Right cardiac atrium (tissue), 5 donors: Measurements from ENCODE around the gene BMP8A. TPM values are rescaled to one million over a fixed set of nuclear protein-coding genes. Genes with fewer than 3 reads are reported as not detected.
"Not testable (repeated sequence)": the region's sequence is repeated elsewhere in the genome, so short reads cannot be mapped to it uniquely, and the experiment has no call there.

Experiments
- ATAC-seq, 2 donors: fragments of 200-7000 bp; cut with Tn5 transposase; one replicate each; pipeline versions ENCODE4 v1.8.0 to v1.9.1; 2020; ENCODE audit warnings: moderate library complexity in 2 of 2, mild to moderate bottlenecking in 1 of 2
- DNase-seq, 3 donors: peaks; one replicate each; pipeline ENCODE4 v3.0.0-alpha.2; 2020
- H3K27ac ChIP-seq: one replicate; pipeline ENCODE4 v1.5.1; 2013; ENCODE audit warnings: mild to moderate bottlenecking, low read length, control low read depth, moderate library complexity
- H3K27me3 ChIP-seq: one replicate; pipeline ENCODE4 v1.6.1; 2013; ENCODE audit not compliant: control insufficient read depth, insufficient read depth
- H3K4me1 ChIP-seq: one replicate; pipeline ENCODE4 v1.6.1; 2013; ENCODE audit warnings: low read length; ENCODE audit not compliant: control insufficient read depth, insufficient read depth
- H3K4me3 ChIP-seq: one replicate; pipeline ENCODE4 v1.5.1; 2013; ENCODE audit warnings: low read length, control low read depth
- H3K9me3 ChIP-seq: one replicate; pipeline ENCODE4 v1.6.1; 2013; ENCODE audit warnings: low read length; ENCODE audit not compliant: control insufficient read depth
- WGBS: extraction: QIAGEN DNeasy Blood & Tissue Kit; methylation state at CpG from one replicate; pipeline ENCODE4 v1.1.7; 2013; 5-methylcytosine and 5-hydroxymethylcytosine counted together
- intact Hi-C, 4 donors: fragments of 100-400 bp; cut with DNase I; formaldehyde crosslinking; loops; one replicate each; pipeline versions ENCODE4 v1.11.0 to v1.14.0; 2022 to 2023
- polyA plus RNA-seq: library from polyadenylated mRNA; stranded (reverse); fragments of 200-250 nt; gene quantifications from one replicate; pipeline ENCODE4 v1.2.3, GENCODE V29; 2013
- total RNA-seq, 4 donors: library from RNA; stranded (reverse); fragmentation: NEBNext Ultra II Directional; extraction: Animal tissue kit (Norgen Biotek cat#: 25700); gene quantifications; one replicate each; pipeline ENCODE4 v1.2.1, GENCODE V29; 2021
- donor health status: healthy with polysubstance abuse.
- donor health status: DM: no; HTN: yes; CAD: no.
- donor health status: DM: no; HTN: no; CAD: no.
- donor health status: DM: no; HTN: yes; CAD: no; lungs with severe emphysema.
- donor health status: DM: yes; HTN: yes; CAD: no.

The BMP8A gene
- total and polyA plus RNA-seq, 5 donors, result 0.32 to 2.5 (median 2.0) TPM

DNA sequence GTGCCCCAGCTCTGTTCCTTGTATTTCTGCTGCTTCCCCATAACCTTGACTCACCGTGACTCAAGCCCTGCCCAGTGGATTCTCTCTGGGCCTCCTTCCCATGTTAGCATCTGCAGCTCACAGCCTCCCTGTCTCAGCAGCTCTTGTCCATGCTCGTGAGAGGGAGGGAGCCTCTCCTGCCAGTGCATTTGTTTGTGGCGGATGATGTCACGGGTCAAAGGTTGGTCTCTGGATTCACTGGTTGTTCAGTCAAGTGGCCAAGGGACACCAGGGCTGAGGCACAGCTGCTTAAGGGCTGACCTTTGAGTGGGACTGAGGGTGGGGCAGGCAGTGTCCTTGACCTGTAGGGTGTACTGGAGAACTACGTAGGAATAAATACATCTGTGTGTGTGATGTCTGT lies 27.9 kb downstream of the BMP8A start:
- intact Hi-C loops, H3K27ac ChIP-seq, H3K4me1 ChIP-seq, H3K4me3 ChIP-seq, H3K9me3 ChIP-seq, H3K27me3 ChIP-seq, ATAC-seq, DNase-seq: not testable (repeated sequence)
- 61% methylated on average over 2 of the region's 5 CpGs for WGBS

GRCh38 chr1:39522221-39522620 lies 30.8 kb downstream of the BMP8A start:
- H3K4me1 ChIP-seq, ATAC-seq, H3K9me3 ChIP-seq, H3K27ac ChIP-seq, H3K27me3 ChIP-seq, H3K4me3 ChIP-seq, intact Hi-C loops, DNase-seq: not testable (repeated sequence)
- WGBS, result 74% methylated on average over 10 of the region's 10 CpGs

- no peaks in the 10 kb centered on the region for H3K4me1 ChIP-seq
- no peak overlapping the region for H3K4me3 ChIP-seq
- intact Hi-C loops, result no loop called here
- DNase-seq (no peak), ATAC-seq (no peak)
- no peaks in the 10 kb centered on the region for H3K9me3 ChIP-seq
- 83% methylated on average over 29 of the region's 29 CpGs for WGBS
- H3K27me3 ChIP-seq, result no peaks in the 10 kb centered on the region
- no peak overlapping the region for H3K27ac ChIP-seq
These were observed 31.5 kb downstream of the BMP8A start for GRCh38 chr1:39522661-39523567.

GRCh38 chr1:39524171-39524570 lies 32.7 kb downstream of the BMP8A start:
- Histone ChIP-seq H3K9me3 (no peaks in the 10 kb centered on the region), H3K4me3 (no peak overlapping the region), H3K27me3 (no peaks in the 10 kb centered on the region), H3K4me1 (no peaks in the 10 kb centered on the region), H3K27ac (no peak overlapping the region)
- 61% methylated on average over 6 of the region's 6 CpGs for WGBS
- no peak for DNase-seq
- intact Hi-C loops, result no loop called here
- ATAC-seq, result no peak

- H3K4me1 ChIP-seq, result no peaks in the 10 kb centered on the region
- H3K27ac ChIP-seq, result no peak overlapping the region
- 88% methylated on average over 15 of the region's 15 CpGs for WGBS
- H3K4me3 ChIP-seq, result no peak overlapping the region
- H3K27me3 ChIP-seq, result no peaks in the 10 kb centered on the region
- H3K9me3 ChIP-seq, result no peaks in the 10 kb centered on the region
- ATAC-seq (no peak), DNase-seq (no peak)
- intact Hi-C loops, result no loop called here
These were observed 33.3 kb downstream of the BMP8A start for GRCh38 chr1:39524591-39525365.

GRCh38 chr1:39525366-39526165 lies 34.1 kb downstream of the BMP8A start:
- 84% methylated on average over 17 of the region's 17 CpGs for WGBS
- peak overlapping the region; percentile 72 for H3K27ac ChIP-seq
- DNase-seq (no peak), ATAC-seq (peak; percentile 29 to 53)
- intact Hi-C loops, result no loop called here
- H3K9me3 ChIP-seq, result no peaks in the 10 kb centered on the region
- no peak overlapping the region for H3K4me3 ChIP-seq
- no peaks in the 10 kb centered on the region for H3K27me3 ChIP-seq
- H3K4me1 ChIP-seq, result no peaks in the 10 kb centered on the region

DNA sequence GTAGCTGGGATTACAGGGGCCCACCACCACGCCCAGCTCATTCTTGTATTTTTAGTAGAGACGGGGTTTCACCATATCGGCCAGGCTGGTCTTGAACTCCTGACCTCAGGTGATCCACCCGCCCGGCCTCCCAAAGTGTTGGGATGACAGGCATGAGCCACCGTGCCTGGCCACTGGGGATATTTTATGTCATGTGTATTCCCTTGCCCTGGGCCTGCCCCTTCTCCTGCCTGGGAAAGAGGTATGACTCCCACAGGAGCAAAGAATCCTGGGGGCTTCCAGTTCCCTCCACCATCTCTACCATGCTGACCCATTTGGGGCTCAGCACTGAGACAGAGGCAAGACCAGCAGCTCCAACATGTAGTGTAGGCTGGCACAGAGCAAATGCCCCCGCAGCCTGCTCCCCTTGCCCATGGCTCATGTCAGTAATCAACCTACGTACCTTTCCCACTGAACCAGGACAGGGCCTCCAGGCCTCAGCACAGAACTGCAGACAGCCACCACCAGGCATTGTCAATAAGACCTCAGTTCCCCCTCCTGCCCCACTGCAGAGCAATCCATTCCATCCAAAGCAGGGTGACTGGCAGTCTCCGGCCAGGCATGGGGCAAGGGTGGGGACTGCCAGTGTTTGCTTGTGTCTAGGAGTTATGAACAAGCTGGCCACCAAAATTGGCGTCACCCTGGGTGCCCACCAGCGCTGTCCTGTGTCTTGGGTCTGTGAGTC lies 35.2 kb downstream of the BMP8A start:
- no peaks in the 10 kb centered on the region for H3K27me3 ChIP-seq
- no peaks in the 10 kb centered on the region for H3K9me3 ChIP-seq
- no peaks in the 10 kb centered on the region for H3K4me1 ChIP-seq
- ATAC-seq, result no peak
- intact Hi-C loops, result no loop called here
- DNase-seq, result no peak
- WGBS, result 95% methylated on average over 11 of the region's 11 CpGs
- no peak overlapping the region for H3K27ac ChIP-seq
- H3K4me3 ChIP-seq, result no peak overlapping the region

GRCh38 chr1:39527190-39527579 lies 35.7 kb downstream of the BMP8A start:
- 92% methylated on average over 8 of the region's 8 CpGs for WGBS
- H3K4me1 ChIP-seq, intact Hi-C loops, H3K27me3 ChIP-seq, H3K4me3 ChIP-seq, H3K9me3 ChIP-seq, DNase-seq, H3K27ac ChIP-seq, ATAC-seq: not testable (repeated sequence)

DNA sequence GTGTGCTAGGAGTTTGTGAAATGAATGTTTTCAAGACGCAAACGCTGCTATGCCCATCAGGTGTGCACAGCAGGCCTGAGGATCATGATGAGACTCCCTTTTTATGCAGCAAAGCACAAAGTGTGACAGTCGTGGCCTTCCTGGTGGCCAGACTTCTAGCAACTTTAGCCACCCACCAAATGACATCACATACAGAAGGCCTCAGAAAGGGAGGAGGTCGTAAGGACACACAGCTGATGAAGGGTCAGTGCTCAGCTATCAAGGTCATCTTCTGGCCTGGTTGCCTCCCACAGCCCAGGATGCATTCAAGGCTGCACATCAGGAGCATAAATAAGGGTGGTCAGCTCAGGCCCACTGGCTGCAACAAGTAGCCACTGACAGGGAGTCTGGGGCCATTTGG lies 36.6 kb downstream of the BMP8A start:
- intact Hi-C loops, result no loop called here
- DNase-seq, result no peak
- Histone ChIP-seq H3K4me1 (no peaks in the 10 kb centered on the region), H3K27me3 (no peaks in the 10 kb centered on the region), H3K27ac (no peak overlapping the region), H3K9me3 (no peaks in the 10 kb centered on the region), H3K4me3 (no peak overlapping the region)
- no peak for ATAC-seq
- WGBS, result 86% methylated on average over 4 of the region's 4 CpGs

- Histone ChIP-seq H3K27ac (no peak overlapping the region), H3K4me3 (no peak overlapping the region), H3K9me3 (no peaks in the 10 kb centered on the region), H3K27me3 (no peaks in the 10 kb centered on the region), H3K4me1 (no peaks in the 10 kb centered on the region)
- peak in 1 of 3 donors; percentile 12 for DNase-seq
- 92% methylated on average over 10 of the region's 10 CpGs for WGBS
- peak in 1 of 2 donors; percentile 25 for ATAC-seq
- intact Hi-C loops, result loop anchor here in 2 of 4 donors (5.0 to 10.0 kb wide), 2 partner anchors 45 to 433 kb away; no protein-coding TSS in a partner anchor
These were observed 38.6 kb downstream of the BMP8A start for GRCh38 chr1:39529901-39530535.
